Heart right ventricle (tissue), 16 donors: ENCODE measurements around the gene PPP1R16B. TPM values are rescaled to one million over a fixed set of nuclear protein-coding genes. Genes with fewer than 3 reads are reported as not detected.

Experiments used
- ATAC-seq, 8 donors: fragments of 200-7000 bp; cut with Tn5 transposase; one replicate each; pipeline ENCODE4 v1.9.1; 2020; ENCODE audit warnings: mild to moderate bottlenecking in 8 of 8, moderate library complexity in 8 of 8, moderate number of reproducible peaks in 1 of 8
- DNase-seq, 2 donors: peaks; one replicate each; pipeline ENCODE4 v3.0.0-alpha.2; 2020
- H3K27ac ChIP-seq, 10 donors: fragments of 200-600 bp; sonication (generic) in 2 of 10; one replicate each; pipeline versions ENCODE4 v1.5.0 to v1.8.0; 2020 to 2022; ENCODE audit warnings: mild to moderate bottlenecking in 3 of 10
- H3K27me3 ChIP-seq, 7 donors: fragments of 200-600 bp; one replicate each; pipeline ENCODE4 v1.8.0; 2021 to 2022; ENCODE audit warnings: mild to moderate bottlenecking in 2 of 7
- H3K36me3 ChIP-seq, 9 donors: fragments of 200-600 bp; sonication (generic) in 1 of 9; one replicate each; pipeline versions ENCODE4 v1.5.0 to v1.8.0; 2020 to 2022; ENCODE audit warnings: mild to moderate bottlenecking in 2 of 9
- H3K4me1 ChIP-seq, 9 donors: fragments of 200-600 bp; sonication (generic) in 1 of 9; one replicate each; pipeline versions ENCODE4 v1.5.0 to v1.8.0; 2020 to 2022; ENCODE audit warnings: mild to moderate bottlenecking in 4 of 9
- H3K4me3 ChIP-seq, 10 donors: fragments of 200-600 bp; sonication (generic) in 2 of 10; one replicate each; pipeline versions ENCODE4 v1.5.0 to v1.8.0; 2020 to 2022; ENCODE audit warnings: mild to moderate bottlenecking in 7 of 10, moderate library complexity in 2 of 10
- H3K9me3 ChIP-seq, 11 donors: fragments of 200-600 bp in 10 of 11; sonication (generic) in 2 of 11; one replicate each; pipeline versions ENCODE4 v1.5.0 to v1.8.0; 2013 to 2022; ENCODE audit warnings: mild to moderate bottlenecking in 2 of 11, control low read depth in 1 of 11, moderate library complexity in 1 of 11
- CTCF ChIP-seq, 9 donors: fragments of 200-600 bp; sonication (generic) in 2 of 9; IDR thresholded peaks; one replicate each; pipeline versions ENCODE4 v1.5.0 to v1.8.0; 2021 to 2022; ENCODE audit warnings: antibody characterized with exemption in 9 of 9, mild to moderate bottlenecking in 5 of 9, moderate library complexity in 1 of 9
- WGBS, 2 donors: extraction: QIAGEN DNeasy Blood & Tissue Kit; methylation state at CpG; one replicate each; pipeline ENCODE4 v1.1.7; 2013; ENCODE audit warnings: inconsistent platforms in 1 of 2; 5-methylcytosine and 5-hydroxymethylcytosine counted together
- intact Hi-C, 10 donors: fragments of 100-400 bp; cut with DNase I; formaldehyde crosslinking; loops; one replicate each; pipeline versions ENCODE4 v1.11.1 to v1.14.2; 2022
- polyA plus RNA-seq, 2 donors: library from polyadenylated mRNA; stranded (reverse); fragments of 200-250 nt; gene quantifications; one replicate each; pipeline ENCODE4 v1.2.3, GENCODE V29; 2013
- total RNA-seq, 10 donors: library from RNA; stranded (reverse); fragmentation: NEBNext Ultra II Directional in 3 of 10; extraction: Animal tissue kit (Norgen Biotek cat#: 25700) in 3 of 10; gene quantifications; one replicate each; pipeline versions ENCODE4 v1.2.1 to v1.2.4, GENCODE V29; 2021 to 2023
- donor health status: Arrhythmogenic right ventricular cardiomyopathy.
- donor health status: ischemic (EF 13 %, LVEDD 7.1; RV severe dilation, severe dysfunction).
- donor health status: healthy with polysubstance abuse.
- donor health status: DM: no; HTN: yes; CAD: no.
- donor health status: DM: no; HTN: no; CAD: no.
- donor health status: ischemic (EF 25% LVEDD 6.9; RV normal size, moderate dysfunction).
- donor health status: ischemic (EF 25% LVEDD 5.7; RV mildly dilated, moderate dysfunction).
- donor health status: healthy.
- donor health status: DM: yes; HTN: yes; CAD: no.
- donor health status: Ischemic cardiomyopathy.
- donor health status: ischemic (EF 35%, LVEDD 5.7; RV mildly dilated, moderate dysfunction).
- donor health status: nonischemic (EF 11% LVEDD 7.7; RV severe dilation, severe dysfunction).
- donor health status: DM: yes; HTN: yes; CAD: no.
- donor health status: PGD.
- donor health status: ischemic (EF 29% LVEDD 5.4; RV normal size, mild dysfunction).
- donor health status: nonischemic (EF 23%, LVEDD 6.1; RV moderate dilation, normal function).

PPP1R16B gene
- total and polyA plus RNA-seq, 12 donors = 2.5 to 13.8 (median 5.8) TPM

- intact Hi-C loops = no loop called here
- no peaks in the 10 kb centered on the region for H3K27me3 ChIP-seq
- TF ChIP-seq CTCF (IDR thresholded peaks at IDR 0.05) = no peak
- H3K36me3 ChIP-seq = peaks cover 0 to 93% (median 7%) of the 10 kb centered on the region in 9 donors
- no peak for DNase-seq
- H3K4me3 ChIP-seq = no peak overlapping the region
- no peak overlapping the region for H3K27ac ChIP-seq
- WGBS, 2 donors = 40 to 100% methylated on average over 1 of the region's 1 CpG
- H3K9me3 ChIP-seq = peaks cover 0 to 17% (median 3%) of the 10 kb centered on the region in 11 donors
- H3K4me1 ChIP-seq = no peaks in the 10 kb centered on the region
- no peak for ATAC-seq
Measured at GRCh38 chr20:38905375-38905774, 99.9 kb downstream of the PPP1R16B start.

- no peaks in the 10 kb centered on the region for H3K4me1 ChIP-seq
- H3K27ac ChIP-seq = no peak overlapping the region
- no peak overlapping the region for H3K4me3 ChIP-seq
- peaks cover 0 to 17% (median 3%) of the 10 kb centered on the region in 11 donors for H3K9me3 ChIP-seq
- 93 to 94% methylated on average over 13 of the region's 13 CpGs for WGBS, 2 donors
- no peak for DNase-seq
- intact Hi-C loops = no loop called here
- peak in 2 of 8 donors; percentile 9 to 34 for ATAC-seq
- no peak for TF ChIP-seq CTCF (IDR thresholded peaks at IDR 0.05)
- peaks cover 0 to 6% (median 0%) of the 10 kb centered on the region in 7 donors for H3K27me3 ChIP-seq
- peaks cover 0 to 85% (median 7%) of the 10 kb centered on the region in 9 donors for H3K36me3 ChIP-seq
Measured at GRCh38 chr20:38907918-38908677, 102.6 kb downstream of the PPP1R16B start.

GRCh38 chr20:38915355-38915754 lies 109.9 kb downstream of the PPP1R16B start:
- TF ChIP-seq CTCF (IDR thresholded peaks at IDR 0.05) = no peak
- H3K4me1 ChIP-seq = no peaks in the 10 kb centered on the region
- peaks cover 0 to 6% (median 4%) of the 10 kb centered on the region in 7 donors for H3K27me3 ChIP-seq
- no peak for DNase-seq
- H3K36me3 ChIP-seq = peaks cover 0 to 87% (median 0%) of the 10 kb centered on the region in 9 donors
- H3K4me3 ChIP-seq = no peak overlapping the region
- WGBS, 2 donors = 94 to 96% methylated on average over 7 of the region's 7 CpGs
- H3K9me3 ChIP-seq = no peaks in the 10 kb centered on the region
- H3K27ac ChIP-seq = no peak overlapping the region
- no peak for ATAC-seq
- intact Hi-C loops = no loop called here

- no peak for ATAC-seq
- no peak for TF ChIP-seq CTCF (IDR thresholded peaks at IDR 0.05)
- Histone ChIP-seq H3K9me3 (no peaks in the 10 kb centered on the region), H3K36me3 (peaks cover 0 to 93% (median 0%) of the 10 kb centered on the region in 9 donors), H3K27ac (no peak overlapping the region), H3K4me1 (no peaks in the 10 kb centered on the region), H3K27me3 (peaks cover 0 to 6% (median 3%) of the 10 kb centered on the region in 7 donors), H3K4me3 (no peak overlapping the region)
- intact Hi-C loops = no loop called here
- 74 to 82% methylated on average over 4 of the region's 4 CpGs for WGBS, 2 donors
- no peak for DNase-seq
Measured at GRCh38 chr20:38917657-38918056, 112.2 kb downstream of the PPP1R16B start.
